ENCODE measurements around the gene OAF.

- no peak for TF ChIP-seq ZNF274 (IDR thresholded peaks at IDR 0.05; ENCODE audit: low read depth, low read length)
- TF ChIP-seq SUZ12 (IDR thresholded peaks at IDR 0.05; ENCODE audit: extremely low read depth, insufficient read depth, insufficient read length): no peak
Measured at GRCh38 chr11:120216426-120217102, 5.7 kb downstream of the OAF start.
